Stromal cell of bone marrow (primary cell): ENCODE data around the gene ASB13.
"Not testable (repeated sequence)": the region's sequence is repeated elsewhere in the genome, so short reads cannot be mapped to it uniquely, and the experiment has no call there.

Experiments used
- DNase-seq: peaks from one replicate; pipeline ENCODE4 v3.0.0-alpha.2; 2012; ENCODE audit warnings: low read depth

The ASB13 gene

DNA sequence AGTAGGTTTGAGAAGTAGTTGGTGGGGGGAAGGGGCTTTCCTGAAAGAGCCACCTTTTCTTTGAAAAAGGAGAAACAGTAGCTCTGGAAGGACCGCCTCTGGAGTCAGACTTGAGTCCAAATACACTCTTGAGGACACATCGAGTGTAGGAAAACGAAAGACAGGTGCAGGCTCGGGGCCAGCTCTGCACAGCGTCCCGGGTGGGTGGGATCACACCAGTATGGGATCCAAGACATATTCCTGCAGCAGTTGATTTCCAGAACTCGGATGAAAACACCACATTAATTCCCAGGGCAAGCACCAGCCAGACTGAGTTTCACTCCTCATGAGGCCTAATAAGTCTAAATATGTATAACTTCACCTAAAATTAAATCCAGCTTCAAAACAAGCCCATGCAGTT, 61.4 kb downstream of the ASB13 start:
- DNase-seq, result no peak

DNA sequence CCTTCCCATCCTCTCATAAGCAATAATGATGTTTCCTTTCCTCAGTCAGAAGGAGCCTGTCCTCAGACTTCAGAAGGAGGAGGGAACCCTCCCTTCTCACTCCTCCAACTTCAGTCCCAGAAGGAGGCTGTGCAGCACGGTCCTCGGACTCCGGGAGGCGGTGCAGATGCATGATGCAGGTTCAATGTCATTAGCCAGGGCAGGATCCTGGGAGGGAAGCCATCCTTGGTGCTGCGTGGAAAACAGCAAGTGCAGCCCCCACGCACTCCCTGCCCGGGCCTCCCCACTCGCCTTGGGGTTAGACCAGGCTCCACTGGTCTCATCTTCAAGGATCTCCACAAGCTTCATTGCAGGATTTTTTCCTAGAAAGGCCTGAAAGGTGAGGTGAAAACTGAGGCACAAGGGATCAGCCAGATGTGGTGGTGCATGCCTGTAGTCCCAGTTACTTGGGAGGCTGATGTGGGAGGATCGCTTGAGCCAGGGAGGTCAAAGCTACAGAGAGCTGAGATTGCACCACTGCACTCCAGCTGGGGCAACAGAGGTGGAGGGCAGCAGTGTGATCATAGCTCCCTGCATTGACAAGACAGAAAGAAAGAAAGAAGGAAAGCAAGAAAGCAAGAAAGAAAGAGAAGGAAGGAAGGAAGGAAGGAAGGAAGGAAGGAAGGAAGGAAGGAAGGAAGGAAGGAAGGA, 62.0 kb downstream of the ASB13 start:
- no peak for DNase-seq

DNA sequence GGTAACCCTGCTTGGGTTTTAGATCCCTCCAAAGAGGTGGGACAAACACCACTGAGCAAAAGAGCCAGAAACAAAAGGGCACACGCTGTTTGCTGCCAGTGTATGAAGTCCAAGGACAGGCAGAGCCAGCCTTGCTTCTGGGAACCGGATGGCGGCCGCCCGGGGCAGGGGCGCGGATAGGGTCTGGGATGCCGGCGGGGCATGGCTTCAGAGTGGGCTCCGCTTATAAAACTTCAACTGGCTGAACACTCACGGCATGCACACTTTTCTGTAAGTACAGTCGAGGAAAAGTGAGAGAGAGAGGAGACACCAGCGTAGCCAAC, 62.6 kb downstream of the ASB13 start:
- DNase-seq, result no peak

DNA sequence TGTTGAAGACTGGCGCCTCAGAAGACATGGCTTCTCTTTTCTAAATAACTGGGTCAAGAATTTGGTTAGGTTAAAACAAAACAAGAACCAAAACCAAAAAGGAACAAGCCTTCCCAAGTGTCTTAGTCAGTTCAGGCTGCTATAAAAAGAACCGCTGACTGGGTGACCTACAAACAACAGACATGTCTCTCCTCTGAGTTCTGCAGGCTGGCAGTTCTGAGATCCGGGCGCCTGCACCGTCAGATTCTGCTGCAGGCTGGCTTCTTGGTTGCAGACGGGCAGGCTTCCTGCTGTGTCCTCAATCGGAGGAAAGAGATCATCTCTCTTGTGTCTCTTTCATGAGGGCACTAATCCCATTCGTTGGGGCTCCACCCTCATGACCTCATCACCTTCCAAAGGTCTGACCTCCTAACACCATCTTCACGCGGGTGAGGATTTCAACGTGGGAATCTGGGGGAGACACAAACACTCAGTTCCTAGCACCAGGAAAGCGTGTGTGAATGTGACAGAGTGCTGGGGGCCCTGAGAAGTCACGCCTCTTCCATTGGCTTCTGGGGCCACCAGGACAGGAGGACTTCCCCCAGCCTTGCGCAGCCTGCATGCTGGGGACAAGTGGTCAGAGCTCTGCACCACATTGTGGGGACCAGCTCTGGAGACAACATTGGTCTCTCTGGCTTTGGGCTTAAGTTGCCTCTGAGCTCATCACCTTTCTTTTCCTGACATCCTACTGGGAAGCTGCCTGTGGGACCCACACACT, 63.1 kb downstream of the ASB13 start:
- DNase-seq, result no peak

DNA sequence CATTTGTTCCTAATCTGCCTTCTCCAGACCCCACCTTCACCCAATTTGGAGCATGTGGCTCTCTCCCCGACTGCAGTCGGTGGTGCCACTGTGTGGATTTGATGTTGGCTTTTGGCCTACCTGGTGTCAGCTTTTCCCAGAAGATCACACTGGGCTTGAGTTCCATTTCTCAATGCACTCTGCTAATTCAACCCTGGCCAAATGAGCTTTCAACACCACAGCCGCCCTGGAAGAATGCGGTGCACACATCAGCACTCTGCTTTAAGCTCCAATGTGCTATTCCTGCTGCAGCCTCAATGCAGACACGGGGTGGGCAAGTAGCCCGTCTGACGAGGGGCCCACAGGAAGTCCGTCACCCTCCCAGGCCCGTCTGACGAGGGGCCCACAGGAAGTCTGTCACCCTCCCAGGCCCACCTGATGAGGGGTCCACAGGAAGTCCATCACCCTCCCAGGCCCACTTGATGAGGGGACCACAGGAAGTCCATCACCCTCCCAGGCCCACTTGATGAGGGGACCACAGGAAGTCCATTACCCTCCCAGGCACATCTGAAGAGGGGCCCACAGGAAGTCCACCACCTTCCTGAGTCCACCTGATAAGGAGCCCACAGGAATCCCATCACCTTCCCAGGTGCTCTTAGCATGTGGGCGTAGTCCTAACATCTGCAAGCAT, 64.4 kb downstream of the ASB13 start:
- DNase-seq, result no peak

DNA sequence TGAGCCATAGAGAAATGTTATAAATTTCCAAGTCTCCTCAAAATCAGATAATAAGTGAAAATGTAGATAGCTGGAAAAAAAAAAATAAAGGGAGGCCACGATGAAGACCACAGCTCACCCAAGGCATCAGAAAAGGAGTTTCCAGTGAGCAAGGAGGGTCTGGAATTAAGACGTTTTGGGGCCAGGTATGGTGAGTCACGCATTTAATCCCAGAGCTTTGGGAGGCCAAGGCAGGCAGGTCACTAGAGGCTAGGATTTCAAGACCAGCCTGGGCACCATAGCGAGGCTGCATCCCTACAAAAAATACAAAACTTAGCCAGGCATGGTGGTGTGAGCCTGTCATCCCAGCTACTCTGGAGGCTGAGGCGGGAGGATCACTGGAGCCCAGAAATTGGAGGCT, 65.5 kb downstream of the ASB13 start:
- DNase-seq, result no peak

DNA sequence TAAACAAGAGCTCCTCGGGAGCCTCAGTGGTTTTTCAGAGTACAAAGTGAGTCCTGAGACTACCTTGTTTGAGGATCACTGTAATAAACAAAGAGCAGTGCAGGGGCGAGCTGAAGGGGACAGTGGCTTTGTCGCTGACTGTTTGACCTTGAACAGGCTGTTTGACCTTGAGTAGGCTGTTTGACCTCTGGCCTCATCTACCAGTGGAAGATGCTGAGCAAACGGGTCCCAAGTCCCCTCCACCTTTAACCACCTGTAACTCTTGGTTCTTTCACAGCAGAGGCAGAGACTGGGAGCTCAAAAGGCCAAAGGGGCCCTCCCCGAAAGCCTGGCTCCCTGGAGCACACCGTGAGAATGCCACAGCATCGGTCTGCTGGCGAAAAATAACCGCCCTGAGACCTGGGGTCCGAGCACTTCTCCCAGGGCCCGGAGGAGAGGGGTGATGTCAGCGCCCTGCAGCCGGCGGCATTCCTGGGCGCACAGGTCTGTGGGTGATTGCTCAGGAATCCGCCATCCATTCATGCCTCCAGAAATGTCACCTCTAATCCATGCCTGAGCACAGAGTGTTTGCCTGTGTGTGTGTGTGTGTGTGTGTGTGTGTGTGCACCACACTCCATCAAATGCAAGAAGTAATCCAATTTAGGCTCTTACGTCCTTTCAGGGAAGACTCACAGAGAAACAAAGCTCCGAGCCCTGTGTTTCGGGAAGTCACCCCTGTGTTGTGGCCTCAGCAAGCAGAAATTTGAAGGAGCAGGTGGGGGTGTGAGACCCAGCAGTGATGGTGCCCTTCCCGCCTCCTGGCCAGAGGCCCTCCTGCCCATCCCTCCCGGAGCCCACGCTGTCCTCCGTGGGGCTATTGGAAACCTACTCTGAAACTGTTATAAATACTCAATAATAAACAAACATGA, 66.5 kb downstream of the ASB13 start:
- no peak for DNase-seq

DNA sequence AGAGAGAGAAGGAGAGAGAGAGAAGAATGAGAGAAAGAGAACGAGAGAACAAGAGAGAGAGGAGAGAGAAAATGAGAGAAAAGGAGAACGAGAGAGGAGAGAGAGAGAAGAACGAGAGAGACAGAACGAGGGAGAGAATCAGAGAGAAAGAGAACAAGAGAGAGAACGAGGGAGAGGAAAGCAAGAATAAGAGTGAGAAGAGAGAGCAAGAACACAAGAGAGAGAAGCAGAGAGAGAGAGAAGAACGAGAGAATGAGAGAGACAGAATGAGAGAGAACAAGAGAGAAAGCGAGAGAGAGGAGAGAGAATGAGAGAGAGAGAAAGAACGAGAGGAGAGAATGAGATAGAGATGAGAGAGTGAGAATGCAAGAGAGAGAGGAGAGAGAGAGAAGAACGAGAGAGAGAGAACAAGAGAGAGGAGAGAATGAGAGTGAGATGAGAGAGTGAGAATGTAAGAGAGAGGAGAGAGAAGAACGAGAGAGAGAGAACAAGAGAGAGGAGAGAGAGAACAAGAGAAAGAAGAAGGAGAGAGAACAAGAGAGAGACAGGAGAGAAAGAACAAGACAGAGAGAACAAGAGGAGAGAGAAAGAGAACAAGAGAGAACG, 68.2 kb downstream of the ASB13 start:
- no peak for DNase-seq

DNA sequence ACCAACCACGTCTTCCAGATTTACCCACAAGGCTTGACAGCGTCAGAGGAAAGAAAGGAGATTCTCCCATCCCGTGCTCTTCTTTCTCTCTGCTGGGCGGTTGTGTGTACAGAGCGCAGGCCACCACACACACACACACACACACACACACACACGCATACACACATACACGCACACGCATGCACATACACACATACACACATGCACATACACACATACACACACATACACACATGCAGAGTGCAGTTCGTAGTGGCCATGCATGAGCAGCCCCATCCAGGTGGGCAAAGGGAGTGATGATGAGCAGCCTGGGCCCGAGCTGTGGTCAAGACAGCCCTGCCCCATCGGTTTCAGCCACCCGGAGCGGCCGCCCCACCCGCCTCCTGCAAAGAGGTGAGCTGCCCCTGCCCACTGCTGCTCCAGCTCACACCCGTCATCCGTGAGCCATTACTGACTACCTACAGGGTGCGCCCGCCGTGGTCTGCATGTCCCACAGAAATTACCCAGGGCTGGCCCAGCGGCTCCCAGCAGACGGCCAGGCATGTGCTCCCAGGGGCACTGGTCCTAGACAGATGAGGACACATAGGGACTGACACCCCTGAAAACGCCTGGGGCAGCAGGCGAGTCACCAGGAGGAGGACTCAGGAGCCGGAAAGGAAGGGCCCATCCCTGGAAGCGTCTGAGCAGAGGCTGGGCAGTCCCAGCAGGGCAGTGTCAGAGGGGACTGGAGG, 69.6 kb downstream of the ASB13 start:
- no peak for DNase-seq

DNA sequence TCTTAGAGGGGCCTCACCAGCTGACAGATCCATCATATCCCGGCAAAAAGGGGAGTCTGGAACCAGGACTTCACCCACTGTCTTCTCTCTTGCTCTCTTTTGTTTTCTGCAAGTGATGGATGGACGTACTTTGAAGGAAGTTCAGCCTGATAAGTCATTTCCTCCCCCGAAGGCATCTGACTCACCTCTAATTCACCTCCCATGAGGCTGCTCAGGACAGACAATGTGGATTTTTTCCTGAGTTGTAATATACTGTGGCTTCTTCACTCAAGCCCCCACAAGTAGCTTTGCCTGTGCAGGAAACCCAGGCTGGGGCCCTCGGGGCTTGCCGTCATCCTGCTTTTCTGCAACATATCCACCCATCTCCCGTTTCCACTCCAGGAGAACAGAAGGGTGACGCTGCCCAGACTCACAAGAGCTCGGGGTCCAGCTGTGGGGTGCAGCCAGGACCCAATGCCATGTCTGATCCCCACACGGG, 70.4 kb downstream of the ASB13 start:
- peak; percentile 77 for DNase-seq

DNA sequence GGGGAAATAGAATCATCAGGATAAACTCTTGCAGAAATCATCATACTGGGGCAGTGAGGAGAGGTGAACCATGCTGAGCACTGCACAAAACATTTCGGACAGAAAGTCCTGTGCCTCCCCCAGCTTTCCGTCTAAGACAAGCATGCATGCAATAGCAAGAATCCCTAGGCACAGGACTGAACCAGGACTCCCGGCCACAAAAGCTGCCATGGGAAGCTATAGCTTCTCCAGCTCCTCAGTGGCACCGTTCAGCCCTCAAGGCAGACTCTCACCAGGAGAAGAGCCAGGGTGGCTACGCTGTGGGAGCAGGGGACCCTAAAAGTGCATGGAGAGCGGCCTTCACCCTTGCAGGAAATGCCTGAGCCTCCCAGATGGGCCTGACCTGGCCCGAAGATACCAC, 70.8 kb downstream of the ASB13 start:
- DNase-seq, result no peak

DNA sequence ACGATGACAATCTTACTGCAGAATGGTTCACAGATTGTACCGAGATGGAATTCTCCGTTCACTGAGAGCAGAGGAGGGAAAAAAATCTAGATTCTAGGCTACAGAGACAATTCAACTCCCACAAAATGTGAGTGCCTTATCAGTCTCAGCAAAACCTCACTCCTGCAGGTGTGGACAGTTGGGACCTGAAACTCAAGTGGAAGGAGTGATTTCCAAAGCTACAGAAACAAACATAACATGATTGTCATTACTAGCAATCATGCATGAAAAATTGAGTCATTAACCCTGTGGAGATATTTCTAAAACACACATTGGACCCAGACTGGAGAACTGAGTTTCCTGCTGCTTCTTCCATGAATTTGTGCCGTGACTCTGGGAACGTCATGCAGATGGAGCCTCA, 71.3 kb downstream of the ASB13 start:
- DNase-seq, result no peak

DNA sequence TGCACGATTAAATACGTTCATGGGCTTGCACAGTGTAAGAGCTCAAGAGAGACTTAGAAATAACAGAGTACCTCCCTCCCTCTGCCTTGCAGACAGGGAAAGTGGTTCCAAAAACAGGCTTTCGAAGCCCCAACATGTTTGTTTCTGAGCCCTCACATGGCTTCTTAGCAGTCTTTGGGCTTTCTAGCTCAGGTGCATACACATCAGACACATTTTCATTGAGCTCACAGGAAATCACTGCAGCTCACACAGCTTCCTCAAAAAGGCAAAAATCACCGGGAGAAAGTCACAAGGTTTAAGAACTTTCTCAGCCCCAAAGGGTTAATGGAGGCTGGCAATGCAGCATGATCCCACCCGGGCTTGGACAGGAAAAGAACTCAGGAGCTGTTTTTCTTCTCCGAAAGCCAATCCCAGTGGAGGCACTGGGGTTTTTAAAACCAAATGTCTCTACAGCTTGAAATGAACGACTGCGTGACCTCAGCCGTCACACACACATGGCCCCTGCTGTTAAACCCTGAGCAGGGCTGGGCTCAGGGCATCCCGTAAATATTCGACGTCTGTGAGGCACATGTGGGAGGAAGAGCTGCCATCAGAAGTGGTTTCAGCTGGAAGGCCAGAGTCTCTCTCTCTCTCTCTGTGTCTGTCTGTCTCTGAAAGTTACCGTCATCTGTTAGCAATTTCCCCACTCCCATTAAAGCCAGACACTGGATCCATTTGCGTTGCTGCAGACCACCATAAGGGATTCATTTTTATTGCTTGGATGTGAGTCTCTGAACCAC, 71.9 kb downstream of the ASB13 start:
- DNase-seq, result no peak

DNA sequence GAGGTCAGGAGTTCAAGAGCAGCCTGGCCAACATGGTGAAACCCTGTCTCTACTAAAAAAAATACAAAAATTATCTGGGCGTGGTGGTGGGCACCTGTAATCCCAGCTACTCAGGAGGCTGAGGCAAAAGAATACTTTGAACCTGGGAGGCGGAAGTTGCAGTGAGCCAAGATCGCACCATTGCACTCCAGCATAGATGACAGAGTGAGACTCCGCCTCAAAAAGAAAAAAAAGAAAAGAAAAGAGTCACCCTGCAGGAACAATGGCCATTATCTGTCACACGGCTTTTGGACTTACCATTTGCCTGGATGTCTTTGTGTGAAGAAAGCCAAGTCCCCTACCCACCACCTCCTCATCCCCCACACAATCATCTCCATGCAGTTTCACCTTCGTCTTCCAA, 73.0 kb downstream of the ASB13 start:
- DNase-seq, result not testable (repeated sequence)

DNA sequence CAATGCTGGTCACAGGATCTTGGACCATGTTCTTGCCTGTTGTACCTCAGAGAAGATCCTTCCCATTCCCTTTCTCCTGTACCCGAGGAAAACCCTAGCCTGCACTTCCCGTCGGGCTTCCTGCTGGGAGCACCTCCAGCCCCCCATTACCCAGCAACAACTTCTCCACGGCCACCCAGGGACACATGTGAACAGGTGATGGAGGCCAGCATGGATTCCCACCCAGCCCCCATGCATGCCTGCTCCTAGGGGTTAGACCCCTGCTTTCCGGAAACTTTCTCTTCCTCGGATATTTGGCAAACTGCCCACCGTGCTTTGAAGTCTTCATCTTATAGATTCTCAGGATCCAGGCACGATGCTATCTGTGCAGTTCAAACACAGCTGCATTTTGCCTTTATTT, 74.3 kb downstream of the ASB13 start:
- no peak for DNase-seq

DNA sequence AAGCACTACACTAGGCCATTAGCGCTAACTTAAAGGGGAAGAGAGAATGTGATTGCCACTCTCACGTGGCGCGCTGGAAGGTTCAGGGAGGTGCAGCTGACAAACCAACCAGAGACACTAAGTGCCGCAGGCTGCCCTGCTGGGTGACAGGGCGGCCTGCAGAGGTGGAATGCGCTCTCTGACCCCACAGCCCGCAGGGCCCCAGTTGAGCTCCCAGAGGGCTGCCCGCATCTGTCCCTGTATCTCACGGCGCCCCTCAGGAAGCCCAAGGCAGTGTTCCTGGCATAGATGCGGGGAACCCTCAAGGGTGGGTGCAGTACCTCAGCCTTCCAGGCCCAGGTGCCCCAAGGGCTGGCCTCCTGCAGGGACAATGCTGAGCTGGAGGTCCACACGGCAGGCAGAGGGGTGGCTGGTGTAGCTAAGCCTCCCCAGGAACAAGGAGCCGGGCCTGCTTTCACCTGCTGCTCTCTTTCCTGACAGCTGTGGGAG, 75.0 kb downstream of the ASB13 start:
- DNase-seq, result no peak

DNA sequence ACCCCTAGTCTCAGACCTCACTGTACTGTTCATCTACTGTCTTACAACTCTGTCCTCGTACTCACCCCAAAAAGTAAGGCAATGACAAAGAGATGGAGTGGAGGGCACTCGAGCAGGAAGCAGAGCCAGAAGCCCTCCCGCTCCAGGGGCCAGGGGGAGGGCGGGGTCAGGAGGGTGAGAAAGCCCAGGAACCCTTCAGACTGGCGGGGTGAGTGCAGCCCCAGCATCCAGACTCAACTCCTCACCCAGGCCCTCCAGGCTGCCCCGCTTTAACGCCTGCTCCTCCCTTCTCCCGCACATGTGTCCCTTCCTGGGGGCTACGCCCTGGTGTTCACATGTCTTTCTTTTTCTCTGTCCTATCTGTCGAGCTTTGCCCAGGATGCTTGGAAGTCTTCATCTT, 75.6 kb downstream of the ASB13 start:
- no peak for DNase-seq

DNA sequence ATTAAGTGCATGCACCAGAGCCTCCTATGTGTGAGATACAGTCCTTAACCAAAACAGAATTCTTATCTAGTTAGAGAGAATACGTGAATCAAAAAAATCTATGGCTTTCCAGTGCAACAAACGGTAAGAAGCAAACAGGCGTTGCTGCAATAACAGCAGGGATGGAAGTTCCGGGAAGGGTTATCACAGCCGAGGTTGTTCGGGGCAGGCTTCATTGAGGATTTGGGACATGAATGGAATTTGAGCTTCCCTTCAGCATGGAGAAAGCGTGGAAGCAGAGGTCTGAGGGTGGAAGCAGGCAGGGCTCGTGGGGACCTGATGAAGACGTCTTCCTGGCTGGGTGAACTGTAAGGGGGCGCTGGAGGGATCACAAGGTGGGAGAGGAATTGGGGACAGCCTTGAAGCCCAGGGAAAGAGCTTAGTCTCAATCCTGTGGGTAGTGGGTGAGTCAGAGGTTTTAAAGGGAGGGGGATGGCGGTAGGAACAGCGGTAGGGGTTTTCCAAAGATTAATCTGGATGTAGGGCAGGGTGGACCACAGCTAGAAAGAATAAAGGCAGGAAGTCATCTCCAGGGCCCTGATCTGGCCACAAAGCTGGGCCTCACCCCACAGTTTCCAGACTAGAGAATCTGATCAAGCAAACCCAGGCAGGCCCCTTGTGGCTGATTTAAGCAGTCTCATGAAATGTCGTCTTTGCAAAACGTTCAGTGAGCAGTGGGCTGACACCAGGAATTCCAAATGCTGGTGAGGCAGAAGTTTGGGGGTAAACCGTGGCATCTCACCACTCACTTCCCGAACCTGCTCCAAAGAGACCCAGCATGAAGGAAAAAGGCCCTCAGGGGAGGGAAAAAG, 76.5 kb downstream of the ASB13 start:
- peak; percentile 44 for DNase-seq

DNA sequence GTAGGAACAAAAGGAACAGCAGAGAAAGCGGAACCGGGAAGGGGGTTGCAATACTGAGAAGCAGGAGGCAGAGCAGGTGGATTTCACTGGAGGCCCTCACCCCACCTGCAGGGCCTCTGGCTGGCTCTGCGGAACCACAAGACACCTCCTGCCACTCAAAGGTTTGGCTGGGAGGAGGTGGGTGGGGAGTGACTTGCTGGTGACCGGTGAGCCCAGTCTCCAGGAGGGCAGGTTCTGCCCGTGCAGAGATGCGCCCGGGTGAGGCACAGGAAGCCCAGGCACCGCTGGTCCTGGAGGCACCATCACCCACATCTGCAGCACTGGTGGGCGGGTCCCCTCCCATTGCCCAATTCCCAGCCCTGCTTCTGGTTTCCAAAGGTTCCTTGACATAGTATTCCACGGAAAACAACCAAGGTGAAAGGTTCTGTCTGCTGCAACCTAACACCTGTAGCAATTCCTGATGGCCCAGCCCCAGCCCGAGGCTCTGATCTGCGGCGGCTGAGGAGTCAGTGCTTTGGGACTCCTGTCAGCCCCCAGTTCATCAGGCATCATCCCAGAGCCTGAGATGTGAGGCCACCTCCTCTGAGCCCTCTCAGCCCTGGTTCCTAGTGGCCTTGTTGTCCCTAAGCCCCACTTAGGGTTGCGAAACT, 77.3 kb downstream of the ASB13 start:
- DNase-seq, result no peak
